GM12891 (cell line): ENCODE measurements around the gene IGDCC3.
A peak's percentile ranks its signal among the peaks of the same experiment; 100 is the strongest.

Experiments
- DNase-seq: peaks from one replicate; pipeline ENCODE4 v3.0.0; 2011; ENCODE audit warnings: low spot score; ENCODE audit not compliant: insufficient read length
- FAIRE-seq: peaks from 2 replicates; lab custom pipeline; 2011; peaks lifted over from hg19 to GRCh38; lab: Jason Lieb, UNC
- PAX5 ChIP-seq: IDR thresholded peaks from 2 replicates; pipeline ENCODE4 v1.6.1; 2011; ENCODE audit warnings: low read length, moderate library complexity, mild to moderate bottlenecking; ENCODE audit not compliant: insufficient read depth, severe bottlenecking
- POLR2A ChIP-seq: IDR thresholded peaks from 2 replicates; pipeline ENCODE4 v1.6.1; 2011; ENCODE audit warnings: low read depth, low read length, control low read depth
- POLR2AphosphoS5 ChIP-seq: IDR thresholded peaks from 2 replicates; pipeline ENCODE4 v1.6.1; 2011; ENCODE audit warnings: low read depth, low read length, control low read depth
- POU2F2 ChIP-seq: IDR thresholded peaks from 2 replicates; pipeline ENCODE4 v1.6.1; 2011; ENCODE audit warnings: low read depth, mild to moderate bottlenecking, control low read depth, low read length, moderate library complexity
- SPI1 ChIP-seq: IDR thresholded peaks from 2 replicates; pipeline ENCODE4 v1.6.1; 2011; ENCODE audit warnings: low read depth, low read length, control low read depth
- TAF1 ChIP-seq: IDR thresholded peaks from 2 replicates; pipeline ENCODE4 v1.6.1; 2011; ENCODE audit warnings: low read depth, low read length, control low read depth

Gene IGDCC3

DNA sequence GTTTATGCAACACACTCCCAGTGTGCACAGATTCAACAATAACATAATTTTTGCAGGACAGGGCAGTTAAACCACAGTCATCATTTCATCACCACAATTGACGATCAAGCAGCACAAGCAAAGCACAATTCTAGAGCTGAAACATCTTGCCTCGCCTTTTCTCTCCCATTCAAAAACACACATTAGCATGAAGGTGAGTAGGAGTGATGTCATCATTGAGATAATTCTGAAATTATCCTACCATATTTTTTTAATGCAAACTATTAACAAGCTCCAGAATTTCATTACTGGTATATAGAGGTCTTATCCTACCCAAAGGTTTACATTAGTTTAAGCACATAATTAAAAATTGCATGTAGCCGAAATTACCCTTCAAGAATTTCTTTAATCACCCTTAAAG is 3.5 kb downstream of the IGDCC3 start:
- DNase-seq: no peak
- TF ChIP-seq TAF1 (no peak), POLR2A (no peak), PAX5 (no peak), SPI1 (no peak), POU2F2 (no peak), POLR2AphosphoS5 (no peak)
- FAIRE-seq: no peak

- FAIRE-seq: no peak
- no peak for DNase-seq
- no peak for TF ChIP-seq POLR2A
- no peak for TF ChIP-seq SPI1
- no peak for TF ChIP-seq PAX5
- TF ChIP-seq TAF1: no peak
- no peak for TF ChIP-seq POU2F2
- no peak for TF ChIP-seq POLR2AphosphoS5
These were observed 4.6 kb downstream of the IGDCC3 start for GRCh38 chr15:65373163-65373651.

DNA sequence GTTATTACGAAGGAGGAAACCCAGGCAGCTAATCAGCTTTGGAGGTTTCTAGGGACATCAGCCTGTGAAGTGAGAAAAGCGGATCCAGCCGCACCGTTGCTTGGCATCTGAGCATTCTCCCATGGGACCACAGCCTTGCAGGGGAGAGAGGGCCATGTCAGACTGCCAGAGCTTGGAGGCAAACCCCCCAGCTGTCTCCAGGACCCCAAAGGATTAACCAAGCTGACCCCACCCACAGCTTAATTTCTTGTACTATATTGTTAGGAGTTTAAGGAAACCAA is 5.1 kb downstream of the IGDCC3 start:
- FAIRE-seq (no peak), DNase-seq (no peak)
- TF ChIP-seq POLR2AphosphoS5: no peak
- TF ChIP-seq TAF1: no peak
- no peak for TF ChIP-seq POU2F2
- TF ChIP-seq PAX5: no peak
- no peak for TF ChIP-seq SPI1
- no peak for TF ChIP-seq POLR2A

GRCh38 chr15:65371976-65372786 is 5.6 kb downstream of the IGDCC3 start:
- TF ChIP-seq POLR2AphosphoS5: no peak
- no peak for TF ChIP-seq POLR2A
- no peak for TF ChIP-seq PAX5
- TF ChIP-seq POU2F2: no peak
- TF ChIP-seq SPI1: no peak
- TF ChIP-seq TAF1: no peak
- FAIRE-seq: no peak
- DNase-seq: no peak

DNA sequence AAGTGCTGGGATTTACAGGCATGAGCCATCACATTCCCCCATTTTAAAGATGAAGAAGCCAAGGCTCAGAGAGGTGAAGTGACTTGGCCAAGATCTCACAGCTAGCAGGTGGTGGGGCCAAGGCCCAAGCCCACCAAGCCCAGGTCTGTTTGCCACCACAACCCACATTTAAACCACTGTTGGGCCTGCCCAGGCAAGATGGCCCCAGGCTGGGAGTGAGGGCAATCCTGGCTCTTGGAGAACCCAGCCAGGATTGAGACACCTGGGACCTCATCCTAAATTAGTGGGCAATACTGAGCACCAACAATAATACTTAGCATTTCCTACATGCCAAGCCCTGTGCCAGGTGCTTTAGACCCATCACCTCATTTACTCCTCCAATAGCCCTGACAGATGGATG is 6.9 kb downstream of the IGDCC3 start:
- DNase-seq: no peak
- TF ChIP-seq SPI1 (no peak), PAX5 (no peak), POLR2AphosphoS5 (no peak), POLR2A (no peak)
- no peak for FAIRE-seq

- no peak for FAIRE-seq
- DNase-seq: no peak
- TF ChIP-seq POLR2A (no peak), PAX5 (no peak), TAF1 (no peak), POLR2AphosphoS5 (no peak)
These were observed 8.2 kb downstream of the IGDCC3 start for GRCh38 chr15:65369651-65370050.

DNA sequence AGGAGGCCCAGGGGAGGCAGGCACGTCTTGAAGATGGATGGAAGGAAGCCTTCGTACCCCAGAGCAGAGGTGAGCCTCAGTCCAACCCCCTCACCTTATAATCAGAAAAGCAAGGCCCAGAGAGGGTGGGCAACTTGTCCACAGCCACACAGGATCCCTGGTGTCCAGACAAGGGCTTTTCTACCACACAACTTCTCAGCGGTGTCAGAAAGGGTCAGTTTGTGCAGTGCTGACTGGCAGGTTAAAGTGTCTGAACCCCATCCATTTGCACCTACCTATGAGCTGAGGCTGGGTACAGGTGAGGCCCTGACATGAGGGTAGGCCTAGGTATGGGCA is 8.6 kb downstream of the IGDCC3 start:
- FAIRE-seq (no peak), DNase-seq (no peak)
- TF ChIP-seq PAX5: no peak
- no peak for TF ChIP-seq POLR2A
- TF ChIP-seq POU2F2: no peak

DNA sequence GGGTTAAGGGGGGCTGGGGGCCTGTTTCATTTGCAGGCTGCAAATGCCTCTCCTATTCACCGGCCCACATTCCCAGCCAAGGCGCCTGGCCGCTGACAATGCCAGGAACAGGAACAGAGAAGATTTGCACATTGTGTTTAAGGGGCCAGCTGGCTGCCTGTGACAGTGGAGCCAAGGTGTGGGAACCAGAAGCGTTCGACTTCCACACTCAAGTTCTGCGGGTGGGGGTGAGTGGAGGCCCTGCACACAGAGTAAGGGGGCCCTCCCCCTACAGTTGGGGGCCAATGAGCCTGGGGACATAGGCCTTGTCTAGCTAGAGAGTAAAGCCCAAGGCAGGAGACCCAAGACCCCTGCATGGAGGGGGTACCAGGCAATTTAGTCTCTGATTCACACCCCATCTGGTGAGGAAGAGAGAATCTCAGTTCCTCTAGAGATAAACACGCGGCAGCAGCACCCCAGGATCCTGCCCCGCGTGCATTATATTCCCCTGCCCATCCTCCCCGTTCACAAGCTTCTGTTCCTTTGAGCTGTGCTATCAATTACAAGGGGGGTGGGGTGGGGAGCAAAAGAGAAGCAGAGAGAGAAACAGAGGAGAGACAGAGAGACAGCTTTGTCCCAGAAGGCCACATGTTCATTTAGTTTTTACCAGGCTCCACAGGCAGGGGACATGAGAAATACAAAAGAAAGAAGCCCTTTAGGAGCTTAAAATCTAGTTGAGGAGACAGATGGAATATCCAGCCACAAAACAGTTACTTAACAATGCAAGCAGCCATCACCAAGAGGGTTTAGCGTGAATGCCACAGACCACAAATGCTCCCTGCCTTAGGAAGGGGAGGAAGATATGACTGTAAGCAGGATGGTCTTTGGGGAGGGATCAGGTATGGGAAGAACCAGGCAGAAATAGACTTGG is 9.2 kb downstream of the IGDCC3 start:
- DNase-seq: no peak
- FAIRE-seq: no peak
- TF ChIP-seq POLR2AphosphoS5 (no peak), TAF1 (no peak), SPI1 (peak; percentile 10; the same call in 1 of the 2 replicates), POU2F2 (no peak)

DNA sequence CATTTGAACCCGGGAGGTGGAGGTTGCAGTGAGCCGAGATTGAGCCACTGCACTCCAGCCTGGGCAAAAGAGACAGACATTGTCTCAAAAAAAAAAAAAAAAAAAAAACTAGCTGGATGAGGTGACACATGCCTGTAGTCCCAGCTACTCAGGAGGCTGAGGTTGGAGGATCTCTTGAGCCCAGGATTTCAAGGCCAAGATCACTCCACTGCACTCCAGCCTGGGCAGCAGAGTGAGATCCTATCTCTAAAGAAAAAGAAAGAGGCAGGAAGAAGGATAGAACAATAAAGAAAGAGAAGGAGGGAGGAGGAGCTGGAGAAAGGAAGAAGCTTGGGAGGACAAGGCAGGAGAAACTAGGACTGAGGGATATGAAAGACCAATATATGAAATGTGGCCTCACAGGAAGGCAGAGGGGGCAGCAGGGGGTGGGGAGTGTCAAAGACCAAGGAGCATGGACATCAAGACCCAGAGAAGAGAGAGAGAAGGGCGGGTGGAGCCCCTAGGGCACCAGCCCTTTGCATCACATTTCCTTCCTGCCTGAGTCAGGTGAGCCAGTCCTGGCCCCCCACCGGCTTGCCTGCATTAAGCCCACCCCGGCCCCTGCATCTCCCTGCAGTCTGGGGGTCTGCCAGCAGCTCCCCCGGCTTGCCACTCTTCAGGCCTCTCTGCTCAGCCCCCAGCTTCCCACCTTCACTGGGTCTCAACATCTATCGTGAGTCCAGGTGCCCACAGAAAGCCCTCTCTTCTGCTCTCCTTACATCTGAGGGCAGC is 11.5 kb downstream of the IGDCC3 start:
- TF ChIP-seq PAX5 (no peak), TAF1 (no peak), SPI1 (no peak), POLR2AphosphoS5 (no peak), POLR2A (no peak), POU2F2 (no peak)
- FAIRE-seq: no peak
- no peak for DNase-seq

- TF ChIP-seq POLR2AphosphoS5: no peak
- TF ChIP-seq SPI1: no peak
- no peak for TF ChIP-seq TAF1
- TF ChIP-seq POU2F2: no peak
- TF ChIP-seq PAX5: no peak
- TF ChIP-seq POLR2A: no peak
- DNase-seq (no peak), FAIRE-seq (no peak)
These were observed 12.6 kb downstream of the IGDCC3 start for GRCh38 chr15:65365229-65365628.
